PC-9 (cell line): ENCODE measurements around the gene MED29. TPM values are rescaled to one million over a fixed set of nuclear protein-coding genes. Genes with fewer than 3 reads are reported as not detected.

Source experiments
- BruUV-seq: library from RNA; stranded (reverse); fragments of 400-500 nt; replicated peaks from 2 replicates; lab custom pipeline; 2021; lab: Mats Ljungman, UMichigan
- CTCF ChIA-PET: fragments of 300-600 bp; sonication (Branson Sonifier 250); formaldehyde crosslinking; loops from one replicate; lab custom pipeline; 2022; ENCODE audit warnings: antibody characterized with exemption; lab: Charles Lee
- POLR2A ChIA-PET: fragments of 300-600 bp; sonication (Branson Sonifier 250); formaldehyde crosslinking; loops from one replicate; lab custom pipeline; 2022; ENCODE audit warnings: antibody characterized with exemption; ENCODE audit not compliant: unreplicated experiment; lab: Charles Lee
- DNase-seq, 2 experiments: peaks; one replicate each; pipeline versions ENCODE4 v3.0.0 to v3.0.0-alpha.2; 2015 to 2022; ENCODE audit warnings: mixed read lengths in 1 of 2
- H2AFZ ChIP-seq: fragments of 200-600 bp; sonication (generic); 2 replicates; pipeline ENCODE4 v1.8.1; 2017; ENCODE audit warnings: antibody characterized with exemption
- H3F3A ChIP-seq: fragments of 200-600 bp; sonication (generic); 2 replicates; pipeline ENCODE4 v1.8.1; 2017; ENCODE audit warnings: antibody characterized with exemption, mild to moderate bottlenecking, low read depth; ENCODE audit not compliant: insufficient read depth
- H3K27ac ChIP-seq: fragments of 200-600 bp; sonication (generic); 2 replicates; pipeline ENCODE4 v1.6.1; 2016; ENCODE audit warnings: mixed run types
- H3K27me3 ChIP-seq: fragments of 200-600 bp; sonication (generic); 2 replicates; pipeline ENCODE4 v1.6.1; 2016; ENCODE audit warnings: low read depth, mixed run types; ENCODE audit not compliant: insufficient read depth
- H3K36me3 ChIP-seq: fragments of 200-600 bp; sonication (generic); 2 replicates; pipeline ENCODE4 v1.6.1; 2016; ENCODE audit warnings: low read depth, mixed run types
- H3K4me1 ChIP-seq: fragments of 200-600 bp; sonication (generic); replicated peaks from 2 replicates; pipeline ENCODE4 v1.6.1; 2016; ENCODE audit warnings: mixed run types; ENCODE audit not compliant: insufficient read depth
- H3K4me2 ChIP-seq: fragments of 200-600 bp; sonication (generic); 2 replicates; pipeline ENCODE4 v1.6.1; 2017; ENCODE audit warnings: mixed run types
- H3K4me3 ChIP-seq: fragments of 200-600 bp; sonication (generic); 2 replicates; pipeline ENCODE4 v1.6.1; 2016; ENCODE audit warnings: mixed run types
- H3K79me2 ChIP-seq: fragments of 200-600 bp; sonication (generic); 2 replicates; pipeline ENCODE4 v1.6.1; 2017; ENCODE audit warnings: low read depth, mixed run types
- H3K9me2 ChIP-seq: fragments of 200-600 bp; sonication (generic); 2 replicates; pipeline ENCODE4 v1.8.1; 2017; ENCODE audit warnings: mild to moderate bottlenecking; ENCODE audit not compliant: insufficient read depth
- H3K9me3 ChIP-seq: fragments of 200-600 bp; sonication (generic); 2 replicates; pipeline ENCODE4 v1.8.1; 2016; ENCODE audit warnings: low read depth; ENCODE audit not compliant: insufficient read depth
- H4K20me1 ChIP-seq: fragments of 200-600 bp; sonication (generic); 2 replicates; pipeline ENCODE4 v1.8.1; 2017; ENCODE audit not compliant: insufficient read depth
- EZH2 ChIP-seq: fragments of 200-600 bp; sonication (generic); IDR thresholded peaks from 2 replicates; pipeline ENCODE4 v1.8.0; 2017; ENCODE audit warnings: antibody characterized with exemption, low read depth
- intact Hi-C: fragments of 100-400 bp; cut with micrococcal nuclease; formaldehyde crosslinking; loops from one replicate; pipeline ENCODE4 v1.10.0; 2022; ENCODE audit not compliant: unreplicated experiment
- total RNA-seq: library from RNA; stranded (reverse); gene quantifications from 2 replicates; pipeline ENCODE4 v1.2.3, GENCODE V29; 2021
- TF ChIP-seq, protein P1 (sequence below): fragments of 200-600 bp; sonication (generic); conservative IDR thresholded peaks from 2 replicates; pipeline ENCODE4 v1.6.1; 2017; ENCODE audit warnings: mixed run types, antibody characterized with exemption, mild to moderate bottlenecking, moderate library complexity

The MED29 gene
- total RNA-seq, 1 experiment from 2014 or later = 30.9 TPM

DNA sequence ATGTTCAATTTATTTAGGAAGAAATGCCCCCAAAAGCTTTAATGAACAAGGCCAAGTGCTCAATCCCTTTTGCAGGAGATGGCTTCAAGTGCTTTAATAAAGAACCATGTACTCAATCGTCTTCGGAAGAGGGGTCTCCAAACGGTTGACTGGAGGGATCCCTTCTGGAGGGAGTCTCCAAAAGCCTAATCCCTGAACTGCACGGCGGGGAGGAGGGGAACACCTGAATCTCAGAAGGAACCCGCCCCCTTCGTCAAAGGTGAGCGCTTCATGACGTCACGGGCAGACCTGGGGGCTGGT, 777 bp upstream of the MED29 start:
- no peak for TF ChIP-seq EZH2
- TF ChIP-seq, protein P1, sequence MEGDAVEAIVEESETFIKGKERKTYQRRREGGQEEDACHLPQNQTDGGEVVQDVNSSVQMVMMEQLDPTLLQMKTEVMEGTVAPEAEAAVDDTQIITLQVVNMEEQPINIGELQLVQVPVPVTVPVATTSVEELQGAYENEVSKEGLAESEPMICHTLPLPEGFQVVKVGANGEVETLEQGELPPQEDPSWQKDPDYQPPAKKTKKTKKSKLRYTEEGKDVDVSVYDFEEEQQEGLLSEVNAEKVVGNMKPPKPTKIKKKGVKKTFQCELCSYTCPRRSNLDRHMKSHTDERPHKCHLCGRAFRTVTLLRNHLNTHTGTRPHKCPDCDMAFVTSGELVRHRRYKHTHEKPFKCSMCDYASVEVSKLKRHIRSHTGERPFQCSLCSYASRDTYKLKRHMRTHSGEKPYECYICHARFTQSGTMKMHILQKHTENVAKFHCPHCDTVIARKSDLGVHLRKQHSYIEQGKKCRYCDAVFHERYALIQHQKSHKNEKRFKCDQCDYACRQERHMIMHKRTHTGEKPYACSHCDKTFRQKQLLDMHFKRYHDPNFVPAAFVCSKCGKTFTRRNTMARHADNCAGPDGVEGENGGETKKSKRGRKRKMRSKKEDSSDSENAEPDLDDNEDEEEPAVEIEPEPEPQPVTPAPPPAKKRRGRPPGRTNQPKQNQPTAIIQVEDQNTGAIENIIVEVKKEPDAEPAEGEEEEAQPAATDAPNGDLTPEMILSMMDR = no peak
- ChIA-PET CTCF (no interaction called here), POLR2A (interaction anchor here (0.7 to 1.8 kb wide), 4 partner anchors 22 to 402 kb away, joined by 3 to 18 read pairs (median 8); partner anchors contain the start of genes PLEKHG2 and RPS16)
- peaks cover 28% of the 10 kb centered on the region for H3K79me2 ChIP-seq
- H3K4me3 ChIP-seq = peak overlapping the region; percentile 97
- peak overlapping the region; percentile 87 for H2AFZ ChIP-seq
- intact Hi-C loops = loop anchor here (5.0 kb wide), 1 partner anchor 57 kb away; the partner anchor contains the start of gene SUPT5H
- H3K4me2 ChIP-seq = peak overlapping the region; percentile 97
- no peaks in the 10 kb centered on the region for H4K20me1 ChIP-seq
- no peaks in the 10 kb centered on the region for H3K9me3 ChIP-seq
- DNase-seq = peak in 1 of 2 experiments; percentile 65
- no peaks in the 10 kb centered on the region for H3K9me2 ChIP-seq
- H3K36me3 ChIP-seq = no peaks in the 10 kb centered on the region
- peak overlapping the region; percentile 86 for H3K27ac ChIP-seq
- peaks cover 14% of the 10 kb centered on the region for H3K4me1 ChIP-seq
- H3F3A ChIP-seq = peaks cover 43% of the 10 kb centered on the region
- BruUV-seq = TSS peak; percentile 48
- no peaks in the 10 kb centered on the region for H3K27me3 ChIP-seq

DNA sequence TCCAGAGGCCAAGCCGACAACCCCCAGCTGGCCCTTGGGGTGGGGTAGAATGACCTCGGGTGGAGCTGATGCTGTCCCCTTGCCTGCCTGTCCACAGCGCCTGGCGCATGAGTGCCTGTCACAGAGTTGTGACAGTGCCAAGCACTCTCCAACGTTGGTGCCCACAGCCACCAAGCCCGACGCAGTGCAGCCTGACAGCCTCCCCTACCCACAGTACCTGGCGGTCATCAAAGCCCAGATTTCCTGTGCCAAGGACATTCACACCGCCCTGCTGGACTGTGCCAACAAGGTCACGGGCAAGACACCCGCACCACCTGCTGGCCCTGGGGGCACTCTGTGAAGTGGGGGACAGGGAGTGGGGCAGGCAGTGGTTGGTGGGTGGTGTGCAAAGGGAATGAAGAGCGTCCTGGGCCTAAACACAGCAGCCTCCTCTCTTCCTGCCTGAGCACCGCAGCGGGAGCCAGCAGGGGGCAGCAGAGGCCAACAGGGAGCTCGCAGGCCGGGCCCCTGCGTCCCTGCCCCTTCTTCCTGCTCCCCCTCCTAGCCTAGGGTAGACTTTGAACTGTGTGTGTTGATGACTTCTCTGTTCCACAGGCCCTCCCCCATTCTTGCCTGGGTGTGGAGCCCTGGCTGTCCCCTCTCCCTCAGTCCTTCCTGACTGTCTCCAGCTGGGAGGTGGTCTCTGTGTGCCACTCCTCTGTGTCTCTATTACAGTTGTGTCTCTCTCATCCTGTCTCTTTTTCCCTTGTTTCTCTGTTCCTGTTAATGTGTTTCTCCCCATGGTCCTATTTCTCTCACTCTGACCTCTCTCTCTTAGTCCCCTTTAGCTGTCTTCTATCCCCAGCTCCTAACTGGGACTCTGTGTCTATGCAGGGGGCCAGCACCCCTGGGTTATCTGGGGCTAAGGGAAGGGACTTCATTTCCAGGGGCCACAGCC, 6.5 kb downstream of the MED29 start:
- Histone ChIP-seq H4K20me1 (no peaks in the 10 kb centered on the region), H3K79me2 (peaks cover 2% of the 10 kb centered on the region), H2AFZ (no peak overlapping the region), H3K4me3 (peak overlapping the region; percentile 17; the same call in 1 of the 2 replicates), H3K9me3 (no peaks in the 10 kb centered on the region), H3K36me3 (no peaks in the 10 kb centered on the region), H3F3A (peaks cover 50% of the 10 kb centered on the region), H3K27me3 (no peaks in the 10 kb centered on the region), H3K4me2 (peak overlapping the region; percentile 68), H3K9me2 (no peaks in the 10 kb centered on the region), H3K4me1 (peaks cover 24% of the 10 kb centered on the region), H3K27ac (peak overlapping the region; percentile 95)
- BruUV-seq = no TSS peak
- DNase-seq = peak; percentile 60 to 85
- ChIA-PET POLR2A (interaction anchor here (0.6 to 1.3 kb wide), 4 partner anchors 9 to 38 kb away, joined by 4 to 10 read pairs (median 7); partner anchors contain the start of genes RPS16 and ZFP36), CTCF (interaction anchor here (0.6 to 1.6 kb wide), 4 partner anchors 10 to 338 kb away, joined by 3 to 8 read pairs (median 5); no protein-coding TSS in a partner anchor)
- TF ChIP-seq, protein P1 = peak; percentile 93
- TF ChIP-seq EZH2 = no peak
- intact Hi-C loops = loop anchor here (1.0 to 2.0 kb wide), 2 partner anchors 15 to 135 kb away; partner anchors contain the start of genes EID2B and PLEKHG2

DNA sequence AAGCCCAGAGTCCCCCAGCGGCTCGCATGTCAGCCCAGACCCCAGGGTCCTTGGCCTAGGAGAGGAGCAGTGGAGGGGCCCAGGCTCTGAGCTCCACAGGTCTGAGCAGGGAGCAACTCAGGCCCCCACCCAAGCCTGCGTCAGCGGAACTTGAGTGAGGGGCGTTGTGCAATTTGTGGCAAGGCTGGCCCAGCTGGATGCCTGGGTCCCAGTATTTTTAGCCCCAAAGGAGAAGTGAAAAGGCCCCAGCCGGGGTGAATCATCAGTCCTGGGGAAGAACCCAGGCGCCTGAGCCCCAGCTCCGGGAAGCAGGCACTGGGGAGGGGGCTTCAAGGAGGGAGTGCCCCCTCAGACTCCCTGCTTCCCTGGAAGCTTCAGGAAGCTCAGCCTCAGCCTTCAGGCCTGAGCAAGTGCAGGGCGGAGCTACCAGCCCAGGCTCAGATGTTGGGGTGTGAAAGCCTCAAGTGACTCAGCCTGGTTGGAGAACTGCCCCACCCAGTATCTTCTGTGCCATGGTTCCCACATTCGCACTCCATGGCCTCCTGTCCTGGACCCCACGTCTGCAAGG, 7.2 kb downstream of the MED29 start:
- ChIA-PET CTCF (interaction anchor here (0.6 to 1.6 kb wide), 4 partner anchors 9 to 337 kb away, joined by 3 to 8 read pairs (median 5); no protein-coding TSS in a partner anchor), POLR2A (interaction anchor here (0.6 to 1.3 kb wide), 7 partner anchors 8 to 40 kb away, joined by 4 to 12 read pairs (median 7); partner anchors contain the start of genes RPS16 and ZFP36)
- peak; percentile 56 to 78 for DNase-seq
- TF ChIP-seq, protein P1 = no peak
- no peak for TF ChIP-seq EZH2
- no peaks in the 10 kb centered on the region for H3K9me2 ChIP-seq
- H3K79me2 ChIP-seq = no peaks in the 10 kb centered on the region
- no peaks in the 10 kb centered on the region for H4K20me1 ChIP-seq
- peak overlapping the region; percentile 17; the same call in 1 of the 2 replicates for H3K4me3 ChIP-seq
- H3K4me2 ChIP-seq = peak overlapping the region; percentile 68
- no peak overlapping the region for H2AFZ ChIP-seq
- intact Hi-C loops = no loop called here
- peaks cover 32% of the 10 kb centered on the region for H3K4me1 ChIP-seq
- H3K27me3 ChIP-seq = no peaks in the 10 kb centered on the region
- H3K36me3 ChIP-seq = no peaks in the 10 kb centered on the region
- H3K27ac ChIP-seq = peak overlapping the region; percentile 95
- BruUV-seq = no TSS peak
- no peaks in the 10 kb centered on the region for H3K9me3 ChIP-seq
- peaks cover 58% of the 10 kb centered on the region for H3F3A ChIP-seq
